Kidney (tissue), 22 donors: ENCODE measurements around the gene ADRA2B. TPM values are rescaled to one million over a fixed set of nuclear protein-coding genes. Genes with fewer than 3 reads are reported as not detected.

Experiments used
- DNase-seq, 5 donors: peaks; one replicate each; pipeline ENCODE4 v3.0.0-alpha.2; 2013 to 2020
- FAIRE-seq: peaks from 2 replicates; lab custom pipeline; 2012; peaks lifted over from hg19 to GRCh38; lab: Jason Lieb, UNC
- H3K27ac ChIP-seq, 2 donors: one replicate each; pipeline ENCODE4 v1.7.0; 2013; ENCODE audit warnings: low read depth in 2 of 2, low read length in 2 of 2, inconsistent platforms in 1 of 2
- H3K27me3 ChIP-seq: one replicate; pipeline ENCODE4 v1.7.1; 2013; ENCODE audit warnings: low read length, inconsistent platforms; ENCODE audit not compliant: control insufficient read depth, insufficient read depth
- H3K36me3 ChIP-seq, 3 donors: one replicate each; pipeline versions ENCODE4 v1.7.0 to v1.7.1; 2013; ENCODE audit warnings: low read length in 3 of 3, control low read depth in 1 of 3, inconsistent platforms in 1 of 3; ENCODE audit not compliant: insufficient read depth in 3 of 3, control insufficient read depth in 2 of 3
- H3K4me1 ChIP-seq, 3 donors: one replicate each; pipeline versions ENCODE4 v1.7.0 to v1.7.1; 2013; ENCODE audit warnings: low read length in 3 of 3, inconsistent platforms in 1 of 3, low read depth in 1 of 3; ENCODE audit not compliant: control insufficient read depth in 2 of 3, insufficient read depth in 2 of 3
- H3K4me3 ChIP-seq, 3 donors: one replicate each; pipeline versions ENCODE4 v1.7.0 to v1.8.1; 2013; ENCODE audit warnings: low read length in 3 of 3, control low read depth in 1 of 3, inconsistent platforms in 1 of 3
- H3K9ac ChIP-seq, 3 donors: one replicate each; pipeline versions ENCODE4 v1.7.0 to v1.7.1; 2013; ENCODE audit warnings: low read length in 3 of 3, control low read depth in 1 of 3, inconsistent platforms in 1 of 3
- H3K9me3 ChIP-seq, 3 donors: one replicate each; pipeline versions ENCODE4 v1.7.0 to v1.7.1; 2013; ENCODE audit warnings: low read length in 3 of 3, control low read depth in 1 of 3, inconsistent platforms in 1 of 3; ENCODE audit not compliant: control insufficient read depth in 2 of 3, insufficient read depth in 1 of 3
- intact Hi-C: fragments of 100-400 bp; cut with DNase I; formaldehyde crosslinking; loops from one replicate; pipeline ENCODE4 v1.11.1; 2022
- long read RNA-seq, 10 donors: library from polyadenylated mRNA in 1 of 10; unstranded in 1 of 10; transcript quantifications; one replicate each; pipeline ENCODE4 v2.0.0 and lab custom pipeline, GENCODE V29; 2021 to 2026
- polyA plus RNA-seq: library from polyadenylated mRNA; stranded (reverse); fragments of 350-450 nt; fragmentation: Illumina TruSeq; extraction: RNeasy Lipid Tissue Mini Kit (QIAGEN cat#74804); gene quantifications from one replicate; pipeline ENCODE4 v1.2.3, GENCODE V29; 2014; ENCODE audit warnings: low read depth, low replicate concordance; ENCODE audit not compliant: insufficient read depth
- total RNA-seq: library from RNA; stranded (reverse); fragmentation: NEBNext Ultra II Directional; extraction: Animal tissue kit (Norgen Biotek cat#: 25700); gene quantifications from one replicate; pipeline ENCODE4 v1.2.1, GENCODE V29; 2021
- TF ChIP-seq, protein P1 (sequence below): IDR thresholded peaks from 3 replicates; pipeline ENCODE4 v1.5.1; 2012; ENCODE audit warnings: mild to moderate bottlenecking, moderate library complexity, borderline replicate concordance; ENCODE audit not compliant: insufficient read depth; ENCODE audit errors: extremely low read depth
- donor health status: control.
- donor health status: control.
- donor health status: control.
- donor health status: control.
- donor health status: control.
- donor health status: DM: yes; HTN: yes; CAD: no.
- donor health status: Normal renal cell carcinoma (clear cell type).

The ADRA2B gene
- 1.4 TPM for total RNA-seq
- polyA plus RNA-seq, result 4.8 TPM
- long read RNA-seq, donor 1, transcript ADRA2B-201 (1 exons, 3,371 nt), result major isoform, 6 of 6 reads
- long read RNA-seq, donor 1, partial matches to known transcripts, result 0 of 6 reads
- long read RNA-seq, donor 1, other reads (novel, unspliced or antisense), result 0 of 6 reads
- long read RNA-seq, donor 2, partial matches to known transcripts, result 0 of 3 reads
- long read RNA-seq, donor 2, other reads (novel, unspliced or antisense), result 0 of 3 reads
- long read RNA-seq, donor 3, partial matches to known transcripts, result 0 of 2 reads
- long read RNA-seq, donor 3, other reads (novel, unspliced or antisense), result 0 of 2 reads
- long read RNA-seq, donor 4, partial matches to known transcripts, result 0 of 1 reads
- long read RNA-seq, donor 4, other reads (novel, unspliced or antisense), result 0 of 1 reads
- long read RNA-seq, donor 5, partial matches to known transcripts, result 0 of 1 reads
- long read RNA-seq, donor 5, other reads (novel, unspliced or antisense), result 0 of 1 reads
- long read RNA-seq, donor 6, transcript ADRA2B-201 (1 exons, 3,371 nt), result major isoform, 6 of 6 reads
- long read RNA-seq, donor 6, partial matches to known transcripts, result 0 of 6 reads
- long read RNA-seq, donor 6, other reads (novel, unspliced or antisense), result 0 of 6 reads
- long read RNA-seq, donor 7, partial matches to known transcripts, result 0 of 1 reads
- long read RNA-seq, donor 7, other reads (novel, unspliced or antisense), result 0 of 1 reads
- long read RNA-seq, donor 8, partial matches to known transcripts, result 0 of 2 reads
- long read RNA-seq, donor 8, other reads (novel, unspliced or antisense), result 0 of 2 reads
- long read RNA-seq, donor 9, partial matches to known transcripts, result 0 of 1 reads
- long read RNA-seq, donor 9, other reads (novel, unspliced or antisense), result 0 of 1 reads
- long read RNA-seq, donor 10, partial matches to known transcripts, result 0 of 2 reads
- long read RNA-seq, donor 10, other reads (novel, unspliced or antisense), result 0 of 2 reads

DNA sequence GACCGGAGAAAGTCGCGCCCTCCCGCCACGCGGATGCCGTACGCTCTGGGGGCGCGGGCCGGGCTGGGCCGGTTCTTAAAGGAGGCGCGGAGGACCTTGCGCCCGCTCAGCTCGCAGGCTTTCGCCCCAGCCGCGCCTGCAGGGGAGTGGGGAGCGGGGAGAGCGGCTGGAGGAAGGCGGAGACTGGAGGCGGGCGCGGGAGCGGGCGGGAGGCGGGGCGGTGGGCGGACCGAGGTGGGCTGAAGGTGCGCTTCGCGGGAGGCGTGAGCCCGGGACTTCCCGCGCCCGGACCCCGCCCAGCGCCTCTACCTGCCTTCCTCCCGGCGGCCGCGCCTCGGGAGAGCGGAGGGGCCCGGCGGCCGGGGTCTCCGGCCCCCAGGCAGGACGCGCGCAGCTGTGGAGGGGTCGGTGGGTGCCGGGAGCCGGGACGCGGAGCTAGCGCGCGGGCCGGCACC, at the start of gene ADRA2B:
ADRA2B (minus strand) TSS at position 148 of the 455 bp plus-strand sequence. CDS start 422 bp downstream, outside the sequence.
- intact Hi-C loops, result no loop called here
- peak within 1 kb of the TSS in 1 of 3 donors; percentile 82 for H3K9ac ChIP-seq
- H3K27me3 ChIP-seq, result no peaks in the 10 kb centered on the region

DNA sequence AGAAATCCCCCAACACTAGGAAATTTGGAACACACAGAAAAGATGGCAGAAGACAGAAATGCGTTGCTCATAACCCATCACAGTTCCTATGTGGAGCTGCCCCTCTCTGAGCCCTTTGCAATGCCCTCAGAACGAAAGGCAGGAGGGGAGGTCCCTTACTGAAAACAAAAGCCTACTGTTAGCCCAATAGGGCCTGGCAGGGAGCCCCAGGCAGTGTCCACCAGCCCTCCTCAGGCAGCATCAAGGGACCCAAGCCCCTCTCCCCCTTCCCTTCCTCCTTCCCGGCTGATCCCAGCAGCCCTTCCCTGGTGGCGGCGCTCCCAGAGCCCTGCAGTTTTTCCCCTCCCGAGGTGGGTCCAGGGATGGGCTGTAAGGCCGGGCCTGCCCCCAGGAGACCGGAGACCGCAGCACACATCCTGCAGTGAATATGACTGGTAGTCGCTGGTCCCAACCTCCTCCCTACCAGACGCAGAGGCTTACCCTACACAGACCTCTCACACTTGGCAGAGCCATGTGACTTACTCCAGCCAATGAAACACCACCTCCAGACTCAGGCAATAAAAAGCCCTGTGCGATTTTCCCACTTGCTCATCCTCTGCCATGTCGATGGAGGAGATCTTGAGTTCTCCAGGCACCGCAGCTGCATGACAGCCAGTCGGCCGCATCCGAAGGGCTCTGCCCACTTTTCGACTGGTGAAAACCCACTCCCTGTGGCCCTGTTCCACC, 48.3 kb upstream of the ADRA2B start:
- H3K4me3 ChIP-seq, result no peak overlapping the region
- no peaks in the 10 kb centered on the region for H3K36me3 ChIP-seq
- no peaks in the 10 kb centered on the region for H3K27me3 ChIP-seq
- intact Hi-C loops, result no loop called here
- H3K9ac ChIP-seq, result no peak overlapping the region
- TF ChIP-seq, protein P1, sequence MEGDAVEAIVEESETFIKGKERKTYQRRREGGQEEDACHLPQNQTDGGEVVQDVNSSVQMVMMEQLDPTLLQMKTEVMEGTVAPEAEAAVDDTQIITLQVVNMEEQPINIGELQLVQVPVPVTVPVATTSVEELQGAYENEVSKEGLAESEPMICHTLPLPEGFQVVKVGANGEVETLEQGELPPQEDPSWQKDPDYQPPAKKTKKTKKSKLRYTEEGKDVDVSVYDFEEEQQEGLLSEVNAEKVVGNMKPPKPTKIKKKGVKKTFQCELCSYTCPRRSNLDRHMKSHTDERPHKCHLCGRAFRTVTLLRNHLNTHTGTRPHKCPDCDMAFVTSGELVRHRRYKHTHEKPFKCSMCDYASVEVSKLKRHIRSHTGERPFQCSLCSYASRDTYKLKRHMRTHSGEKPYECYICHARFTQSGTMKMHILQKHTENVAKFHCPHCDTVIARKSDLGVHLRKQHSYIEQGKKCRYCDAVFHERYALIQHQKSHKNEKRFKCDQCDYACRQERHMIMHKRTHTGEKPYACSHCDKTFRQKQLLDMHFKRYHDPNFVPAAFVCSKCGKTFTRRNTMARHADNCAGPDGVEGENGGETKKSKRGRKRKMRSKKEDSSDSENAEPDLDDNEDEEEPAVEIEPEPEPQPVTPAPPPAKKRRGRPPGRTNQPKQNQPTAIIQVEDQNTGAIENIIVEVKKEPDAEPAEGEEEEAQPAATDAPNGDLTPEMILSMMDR, result no peak
- no peak overlapping the region for H3K27ac ChIP-seq
- FAIRE-seq (no peak), DNase-seq (no peak)
- H3K9me3 ChIP-seq, result no peaks in the 10 kb centered on the region
- H3K4me1 ChIP-seq, result no peaks in the 10 kb centered on the region

More for the DNA sequence above, at the start of gene ADRA2B:
- Histone ChIP-seq H3K36me3 (no peaks in the 10 kb centered on the region), H3K4me1 (peaks cover 0 to 7% (median 0%) of the 10 kb centered on the region in 3 donors), H3K9me3 (no peaks in the 10 kb centered on the region), H3K4me3 (peak within 1 kb of the TSS in 2 of 3 donors; percentile 26 to 44), H3K27ac (no peak within 1 kb of the TSS)
- TF ChIP-seq, protein P1, result no peak
- FAIRE-seq (no peak), DNase-seq (peak; percentile 87 to 91 (median 90))

DNA sequence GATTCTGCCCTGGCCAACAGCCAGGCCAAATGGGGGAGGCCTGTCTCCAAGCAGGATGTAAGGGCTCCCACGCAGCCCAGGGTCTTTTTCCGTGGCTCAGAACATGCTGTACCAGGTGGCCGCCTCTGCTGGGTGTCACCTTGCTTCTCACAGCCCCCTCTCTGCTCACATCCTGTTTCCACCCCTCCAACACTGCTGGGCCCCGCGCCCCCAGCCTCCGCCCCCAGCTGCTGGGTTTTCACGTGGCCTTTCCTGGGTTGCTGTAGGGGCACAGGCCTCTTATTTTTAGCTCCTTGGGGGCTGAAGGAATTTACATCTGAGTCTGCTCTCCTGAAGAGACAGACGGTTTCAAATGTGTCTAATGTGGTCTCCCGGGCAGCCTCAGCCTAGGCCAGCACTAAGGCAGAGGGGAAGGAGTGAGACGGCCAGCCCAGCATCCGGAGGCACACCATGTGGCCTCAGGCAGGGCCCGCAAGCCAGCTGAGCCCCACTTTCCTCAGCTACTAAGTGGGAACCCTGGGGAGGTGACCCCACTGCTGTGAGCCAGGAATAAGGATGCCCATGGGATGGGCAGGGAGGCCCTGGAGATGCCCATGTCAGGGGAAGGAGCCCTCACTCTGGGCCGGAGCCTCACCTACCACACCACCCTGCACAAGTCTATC, 47.5 kb upstream of the ADRA2B start:
- Histone ChIP-seq H3K36me3 (no peaks in the 10 kb centered on the region), H3K9me3 (no peaks in the 10 kb centered on the region), H3K27ac (no peak overlapping the region), H3K4me1 (no peaks in the 10 kb centered on the region), H3K4me3 (no peak overlapping the region), H3K27me3 (no peaks in the 10 kb centered on the region), H3K9ac (no peak overlapping the region)
- DNase-seq, result peak in 4 of 5 donors; percentile 69 to 81 (median 71)
- TF ChIP-seq, protein P1, result no peak
- FAIRE-seq, result no peak
- intact Hi-C loops, result no loop called here
